HG03342 (cell line): Measurements from ENCODE around the gene RUFY3.
"Not testable (repeated sequence)": the region's sequence is repeated elsewhere in the genome, so short reads cannot be mapped to it uniquely, and the experiment has no call there.

Experiments
- ATAC-seq: cut with Tn5 transposase; IDR thresholded peaks from one replicate; pipeline ENCODE4 v1.9.1; 2021; ENCODE audit warnings: mild to moderate bottlenecking, moderate library complexity; ENCODE audit not compliant: unreplicated experiment

Gene RUFY3, protein sequence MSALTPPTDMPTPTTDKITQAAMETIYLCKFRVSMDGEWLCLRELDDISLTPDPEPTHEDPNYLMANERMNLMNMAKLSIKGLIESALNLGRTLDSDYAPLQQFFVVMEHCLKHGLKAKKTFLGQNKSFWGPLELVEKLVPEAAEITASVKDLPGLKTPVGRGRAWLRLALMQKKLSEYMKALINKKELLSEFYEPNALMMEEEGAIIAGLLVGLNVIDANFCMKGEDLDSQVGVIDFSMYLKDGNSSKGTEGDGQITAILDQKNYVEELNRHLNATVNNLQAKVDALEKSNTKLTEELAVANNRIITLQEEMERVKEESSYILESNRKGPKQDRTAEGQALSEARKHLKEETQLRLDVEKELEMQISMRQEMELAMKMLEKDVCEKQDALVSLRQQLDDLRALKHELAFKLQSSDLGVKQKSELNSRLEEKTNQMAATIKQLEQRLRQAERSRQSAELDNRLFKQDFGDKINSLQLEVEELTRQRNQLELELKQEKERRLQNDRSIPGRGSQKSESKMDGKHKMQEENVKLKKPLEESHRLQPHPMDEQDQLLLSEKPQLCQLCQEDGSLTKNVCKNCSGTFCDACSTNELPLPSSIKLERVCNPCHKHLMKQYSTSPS

DNA sequence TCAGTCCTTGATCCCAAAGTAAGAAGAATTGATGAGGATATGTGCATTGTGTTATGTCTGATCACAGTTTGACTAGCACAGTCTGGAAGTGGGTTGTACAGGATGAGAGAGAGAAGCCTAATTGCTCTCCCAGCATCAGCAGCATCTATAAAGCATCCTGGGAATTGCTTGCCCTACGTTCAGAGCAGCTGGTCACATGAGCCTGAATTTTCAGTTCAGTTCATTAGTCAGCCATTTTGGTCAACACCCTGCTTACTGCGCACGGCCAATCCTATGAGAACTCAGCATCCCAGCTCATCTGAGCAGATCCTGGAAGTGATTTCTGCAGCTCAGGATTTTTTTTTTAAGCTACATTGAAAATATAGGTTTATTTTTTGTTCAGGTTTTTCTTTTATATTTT is at the start of gene RUFY3:
Gene RUFY3, plus strand, starts transcription at position 218 of the 400 bp plus-strand sequence. CDS start 610 bp downstream, outside the sequence.
- ATAC-seq: no peak

DNA sequence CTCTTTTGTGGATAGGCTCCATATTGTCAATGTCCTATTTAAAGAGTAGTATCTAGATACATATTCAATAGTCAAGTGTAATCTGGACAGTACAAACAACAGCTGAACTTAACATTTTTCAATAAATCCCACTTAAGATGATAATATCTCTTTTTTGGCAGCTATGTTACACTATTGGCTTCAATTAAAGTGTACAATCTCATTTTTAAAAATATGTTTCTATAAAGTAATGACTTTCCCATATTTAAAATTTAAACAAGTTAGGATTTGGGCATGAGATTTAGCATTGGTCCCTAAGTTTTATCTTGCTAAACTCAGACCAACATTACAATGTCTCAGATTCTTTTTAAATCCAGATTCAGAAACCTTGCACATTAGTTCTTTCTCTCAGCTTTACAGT is 47.6 kb upstream of the RUFY3 start:
- no peak for ATAC-seq

- ATAC-seq: no peak
Measured at GRCh38 chr4:70674731-70675130, 47.0 kb upstream of the RUFY3 start.

DNA sequence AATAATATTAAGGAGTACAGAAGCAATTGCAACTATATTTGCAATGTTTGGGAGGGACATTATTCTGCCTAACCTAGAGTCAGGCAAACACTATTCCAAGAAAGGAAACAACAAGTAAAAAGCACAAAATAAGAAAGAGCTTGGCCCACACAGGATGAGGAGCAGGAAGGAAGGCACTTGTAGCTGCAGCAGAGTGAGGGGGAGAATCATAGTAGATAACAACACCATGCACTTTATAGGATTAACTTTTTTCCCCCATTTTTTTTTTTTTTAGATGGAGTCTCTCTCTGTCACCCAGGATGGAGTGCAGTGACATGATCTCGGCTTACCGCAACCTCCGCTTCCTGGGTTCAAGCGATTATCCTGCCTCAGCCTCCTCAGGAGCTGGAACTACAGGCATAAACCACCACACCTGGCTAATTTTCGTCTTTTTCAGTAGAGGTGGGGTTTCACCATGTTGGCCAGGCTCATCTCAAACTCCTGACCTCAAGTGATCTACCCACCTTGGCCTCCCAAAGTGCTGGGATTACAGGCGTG is 45.1 kb upstream of the RUFY3 start:
- ATAC-seq: no peak

GRCh38 chr4:70678383-70678999 is 43.3 kb upstream of the RUFY3 start:
- peak; percentile 66 for ATAC-seq

- ATAC-seq: no peak
Measured at GRCh38 chr4:70680934-70681333, 40.8 kb upstream of the RUFY3 start.

DNA sequence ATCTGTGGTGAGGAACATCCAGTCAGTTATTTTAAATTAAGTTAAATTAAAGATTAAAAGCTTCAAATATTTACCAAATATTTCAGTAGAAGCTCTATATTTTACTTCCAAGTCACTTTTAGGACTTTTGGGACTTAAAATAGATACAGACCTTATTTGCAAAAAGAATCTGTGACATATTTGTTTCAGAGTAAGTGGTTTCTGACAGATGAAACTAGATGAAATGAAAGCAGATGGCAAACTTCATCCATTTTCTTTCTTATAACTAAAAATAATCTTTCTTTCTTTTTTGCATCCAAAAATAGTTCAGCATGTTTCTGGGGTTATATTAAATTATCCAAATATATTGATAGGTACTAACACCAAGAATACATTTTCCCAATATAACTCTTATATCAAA is 40.1 kb upstream of the RUFY3 start:
- peak; percentile 51 for ATAC-seq

DNA sequence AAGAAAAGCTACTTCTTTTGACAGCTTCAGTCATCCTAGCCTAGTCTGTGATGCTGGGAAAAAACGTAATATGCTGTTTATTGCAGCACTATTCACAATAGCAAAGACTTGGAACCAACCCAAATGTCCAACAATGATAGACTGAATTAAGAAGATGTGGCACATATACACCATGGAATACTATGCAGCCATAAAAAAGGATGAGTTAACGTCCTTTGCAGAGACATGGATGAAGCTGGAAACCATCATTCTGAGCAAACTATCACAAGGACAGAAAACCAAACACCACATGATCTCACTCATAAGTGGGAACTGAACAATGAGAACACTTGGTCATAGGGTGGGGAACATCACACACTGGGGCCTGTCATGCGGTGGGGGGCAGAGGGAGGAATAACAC is 39.6 kb upstream of the RUFY3 start:
- not testable (repeated sequence) for ATAC-seq

- peak; percentile 7 for ATAC-seq
Measured at GRCh38 chr4:70687392-70687791, 34.4 kb upstream of the RUFY3 start.

GRCh38 chr4:70687821-70688794 is 33.7 kb upstream of the RUFY3 start, which contains the start of gene UTP3:
Gene UTP3 (plus strand): TSS chr4:70688532. CDS start chr4:70688678, 146 bp downstream.
- peak; percentile 95 for ATAC-seq

DNA sequence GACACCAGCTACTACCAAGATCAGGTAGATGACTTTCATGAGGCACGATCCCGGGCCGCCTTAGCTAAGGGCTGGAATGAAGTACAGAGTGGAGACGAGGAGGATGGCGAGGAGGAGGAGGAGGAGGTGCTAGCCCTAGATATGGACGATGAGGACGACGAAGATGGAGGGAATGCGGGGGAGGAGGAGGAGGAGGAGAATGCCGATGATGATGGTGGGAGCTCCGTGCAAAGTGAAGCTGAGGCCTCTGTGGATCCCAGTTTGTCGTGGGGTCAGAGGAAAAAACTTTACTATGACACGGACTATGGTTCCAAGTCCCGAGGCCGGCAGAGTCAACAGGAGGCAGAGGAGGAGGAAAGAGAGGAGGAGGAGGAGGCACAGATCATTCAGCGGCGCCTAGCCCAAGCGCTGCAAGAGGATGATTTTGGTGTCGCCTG is 33.0 kb upstream of the RUFY3 start:
- ATAC-seq: no peak

DNA sequence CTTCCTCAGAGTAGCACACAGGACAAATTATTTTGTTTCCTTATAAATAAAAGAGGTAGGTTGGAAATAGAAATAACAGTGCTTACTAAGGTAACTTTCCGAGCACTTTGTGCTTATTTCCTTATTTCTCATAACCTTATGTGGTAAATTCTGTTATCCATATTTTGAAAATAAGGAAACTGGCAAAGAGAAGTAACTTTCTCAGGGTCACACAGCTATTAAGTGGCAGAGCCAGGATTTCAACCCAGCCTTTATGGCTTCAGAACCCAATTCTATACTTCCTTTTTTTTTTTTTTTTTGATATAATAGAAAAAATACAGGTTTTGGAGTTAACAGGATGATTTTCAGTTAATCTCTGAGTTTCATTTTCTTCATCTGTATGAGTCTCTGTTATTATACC is 30.1 kb upstream of the RUFY3 start:
- no peak for ATAC-seq

DNA sequence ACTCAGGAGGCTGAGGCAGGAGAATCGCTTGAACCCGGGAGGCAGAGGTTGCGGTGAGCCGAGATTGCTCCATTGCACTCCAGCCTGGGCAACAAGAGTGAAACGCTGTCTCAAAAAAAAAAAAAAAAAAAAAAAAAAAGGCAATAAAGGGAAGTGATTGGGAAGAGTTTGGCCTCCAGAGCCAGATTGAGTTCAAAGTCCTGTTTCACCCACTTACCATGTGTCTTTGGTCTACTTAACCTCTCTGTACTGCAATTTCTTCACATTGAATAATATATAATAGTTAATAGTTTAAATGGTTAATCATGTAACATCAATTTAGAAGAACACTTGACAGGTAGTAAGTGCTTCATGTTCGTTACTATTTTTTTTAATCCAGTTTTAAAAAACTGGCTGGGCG is 27.1 kb upstream of the RUFY3 start:
- not testable (repeated sequence) for ATAC-seq

DNA sequence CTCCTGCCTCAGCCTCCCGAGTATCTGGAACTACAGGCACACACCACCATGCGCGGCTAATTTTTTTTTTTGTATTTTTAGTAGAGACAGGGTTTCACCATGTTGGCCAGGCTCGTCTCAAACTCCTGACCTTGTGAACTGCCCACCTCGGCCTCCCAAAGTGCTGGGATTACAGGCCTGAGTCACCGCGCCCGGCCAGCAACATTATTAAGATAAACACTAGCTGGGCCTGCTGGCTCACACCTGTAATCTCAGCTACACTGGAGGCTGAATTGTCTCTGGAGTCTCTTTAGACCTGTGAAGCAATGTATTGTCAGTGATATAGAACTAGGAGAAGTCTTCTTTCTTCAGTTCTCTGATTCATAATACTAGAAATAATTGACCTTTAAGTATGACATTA is 23.3 kb upstream of the RUFY3 start:
- not testable (repeated sequence) for ATAC-seq

GRCh38 chr4:70700712-70701111 is 21.1 kb upstream of the RUFY3 start:
- ATAC-seq: no peak

DNA sequence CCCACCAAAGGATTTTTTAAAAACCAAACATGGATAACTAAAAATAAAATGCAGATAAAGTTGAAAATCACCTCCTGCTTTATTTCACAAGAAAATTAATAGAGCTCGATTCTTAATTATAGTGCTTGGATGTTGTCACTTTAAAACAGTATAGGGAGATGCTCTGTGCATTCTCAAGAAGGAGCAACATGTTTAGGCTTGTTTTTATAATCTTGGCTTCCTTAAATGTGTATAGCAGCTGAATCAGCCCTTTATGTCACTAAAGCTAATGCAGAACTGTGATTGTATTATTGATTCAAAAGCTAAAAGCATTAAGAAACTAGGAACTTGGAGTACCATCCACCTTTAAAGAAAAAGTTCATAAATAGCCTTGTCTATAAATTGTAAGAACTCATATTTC is 20.5 kb upstream of the RUFY3 start:
- ATAC-seq: no peak

DNA sequence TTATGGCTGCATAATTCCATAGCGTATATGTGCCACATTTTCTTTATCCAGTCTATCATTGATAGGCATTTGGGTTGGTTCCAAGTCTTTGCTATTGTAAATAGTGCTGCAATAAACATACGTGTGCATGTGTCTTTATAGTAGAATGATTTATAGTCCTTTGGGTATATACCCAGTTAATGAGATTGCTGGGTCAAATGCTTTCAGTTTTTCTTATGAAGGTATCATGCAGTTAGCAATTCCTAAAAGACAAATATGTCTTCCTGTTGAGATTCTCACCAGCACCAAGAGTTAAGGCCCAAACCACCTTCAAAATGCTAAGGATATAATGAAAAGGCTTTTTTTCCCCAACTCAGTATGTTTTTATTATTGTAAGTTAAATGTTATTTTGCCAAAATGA is 19.2 kb upstream of the RUFY3 start:
- ATAC-seq: not testable (repeated sequence)

DNA sequence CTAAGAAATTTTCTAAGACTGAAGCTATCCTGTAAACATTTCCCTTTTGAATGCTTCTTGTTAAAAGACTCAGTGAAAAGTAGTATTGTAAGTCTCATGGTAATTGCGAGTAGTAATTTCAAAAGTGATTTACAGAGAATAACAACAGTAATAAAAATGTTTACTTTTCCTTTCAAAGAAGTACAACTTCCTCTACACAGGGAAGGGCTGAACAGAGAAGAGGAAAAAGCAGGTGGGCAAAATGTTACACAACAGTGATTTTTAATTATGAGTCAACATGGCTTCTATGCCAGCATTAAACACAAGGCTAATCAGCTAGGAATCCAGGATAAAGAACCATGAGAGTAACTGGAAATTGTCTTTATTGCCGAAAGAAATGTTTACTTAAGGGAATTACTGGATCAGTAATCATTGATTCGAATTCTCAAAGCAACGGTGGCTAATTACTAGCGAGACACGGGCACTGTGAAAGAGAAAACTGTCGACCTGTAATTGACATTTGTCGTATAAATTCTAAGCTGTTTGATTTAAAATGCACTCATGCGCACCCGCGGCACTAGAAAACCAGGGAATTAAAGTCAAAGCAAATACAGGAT is 18.0 kb upstream of the RUFY3 start:
- ATAC-seq: no peak

GRCh38 chr4:70704215-70704930 is 17.4 kb upstream of the RUFY3 start:
- peak; percentile 65 for ATAC-seq

DNA sequence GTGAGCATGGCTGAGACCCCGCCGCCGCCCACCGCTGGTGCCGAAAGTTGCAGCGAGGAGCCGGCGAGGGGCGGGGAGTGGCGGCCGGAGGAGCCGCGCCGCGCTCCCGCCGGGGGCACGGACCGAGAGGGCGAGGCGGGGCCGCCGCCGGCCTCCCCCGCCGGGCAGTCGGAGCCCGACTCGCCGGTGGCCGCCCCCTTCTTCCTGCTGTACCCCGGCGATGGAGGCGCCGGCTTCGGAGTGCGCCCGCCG is 16.9 kb upstream of the RUFY3 start:
- peak; percentile 27 for ATAC-seq
